Stimulated activated CD8-positive, alpha-beta memory T cell treated with anti-CD3 and anti-CD28 coated beads, Interleukin-4, amount 100 ng/mL, for 48 hours (primary cell): ENCODE results near the gene RAB37.

Experiments used
- DNase-seq: peaks from one replicate; pipeline ENCODE4 v3.0.0-alpha.2; 2020

Gene RAB37

DNA sequence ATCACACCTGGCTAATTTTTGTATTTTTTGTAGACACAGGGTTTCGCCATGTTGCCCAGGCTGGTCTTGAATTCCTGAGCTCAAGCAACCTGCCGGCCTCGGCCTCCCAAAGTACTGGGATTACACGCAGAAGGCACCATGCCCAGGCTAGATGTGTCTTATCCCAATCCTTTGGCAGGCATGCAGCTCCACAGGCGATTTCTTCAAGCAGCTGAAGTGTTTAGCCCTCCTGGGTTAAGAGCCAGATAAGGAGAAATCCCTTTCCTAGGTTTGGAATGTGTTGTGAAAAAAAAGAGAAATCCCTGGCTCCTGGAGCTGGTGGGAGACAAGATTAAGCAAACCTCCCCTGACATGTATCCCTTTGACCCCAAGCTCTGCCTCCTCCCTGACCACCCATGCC is 9.3 kb downstream of the RAB37 start:
- no peak for DNase-seq

DNA sequence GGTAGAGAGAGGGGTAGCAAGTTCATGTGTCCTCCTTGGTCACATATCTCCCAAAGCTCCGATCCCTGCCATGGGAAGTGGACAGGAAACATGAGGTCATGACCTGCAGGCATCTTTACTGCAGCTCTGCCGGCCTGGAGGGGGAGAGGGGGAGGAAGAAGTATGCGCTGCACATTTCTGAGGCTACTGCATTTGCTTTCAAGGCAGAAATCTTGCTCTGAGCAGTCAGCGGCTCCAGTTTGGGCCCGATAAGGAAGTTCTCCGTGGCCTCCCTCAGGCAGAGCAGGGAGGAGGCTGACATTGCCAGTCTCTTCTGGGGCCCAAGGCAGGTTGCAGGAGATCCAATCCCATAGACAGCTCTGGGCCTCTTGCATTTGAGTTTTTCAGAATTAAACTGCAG is 9.9 kb downstream of the RAB37 start:
- no peak for DNase-seq

DNA sequence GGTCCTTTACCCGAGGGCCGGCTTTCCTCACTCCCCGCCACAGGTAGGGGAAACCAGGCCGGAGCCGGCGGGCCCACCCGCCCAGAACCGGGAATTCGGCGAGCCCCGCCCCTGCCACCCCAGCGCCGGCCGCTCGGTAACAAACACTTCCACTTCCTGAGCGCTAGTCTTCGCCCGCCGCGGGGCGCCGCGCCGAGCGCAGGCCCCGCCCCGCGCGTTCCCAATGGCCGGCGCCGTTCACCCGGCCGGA is 11.1 kb downstream of the RAB37 start:
- DNase-seq = no peak

DNA sequence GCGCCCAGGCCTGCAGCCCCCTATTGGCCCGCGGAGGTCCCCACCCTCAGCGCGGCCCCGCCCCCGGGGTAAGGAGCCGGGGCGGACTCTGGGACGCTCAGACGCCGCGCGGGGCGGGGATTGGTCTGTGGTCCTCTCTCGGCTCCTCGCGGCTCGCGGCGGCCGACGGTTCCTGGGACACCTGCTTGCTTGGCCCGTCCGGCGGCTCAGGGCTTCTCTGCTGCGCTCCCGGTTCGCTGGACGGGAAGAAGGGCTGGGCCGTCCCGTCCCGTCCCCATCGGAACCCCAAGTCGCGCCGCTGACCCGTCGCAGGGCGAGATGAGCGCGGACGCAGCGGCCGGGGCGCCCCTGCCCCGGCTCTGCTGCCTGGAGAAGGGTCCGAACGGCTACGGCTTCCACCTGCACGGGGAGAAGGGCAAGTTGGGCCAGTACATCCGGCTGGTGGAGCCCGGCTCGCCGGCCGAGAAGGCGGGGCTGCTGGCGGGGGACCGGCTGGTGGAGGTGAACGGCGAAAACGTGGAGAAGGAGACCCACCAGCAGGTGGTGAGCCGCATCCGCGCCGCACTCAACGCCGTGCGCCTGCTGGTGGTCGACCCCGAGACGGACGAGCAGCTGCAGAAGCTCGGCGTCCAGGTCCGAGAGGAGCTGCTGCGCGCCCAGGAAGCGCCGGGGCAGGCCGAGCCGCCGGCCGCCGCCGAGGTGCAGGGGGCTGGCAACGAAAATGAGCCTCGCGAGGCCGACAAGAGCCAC is 11.6 kb downstream of the RAB37 start, which contains the start of gene NHERF1:
NHERF1 (plus strand) TSS at position 100 of the 750 bp plus-strand sequence; CDS start at position 319, 219 bp downstream.
- DNase-seq = peak; percentile 94

DNA sequence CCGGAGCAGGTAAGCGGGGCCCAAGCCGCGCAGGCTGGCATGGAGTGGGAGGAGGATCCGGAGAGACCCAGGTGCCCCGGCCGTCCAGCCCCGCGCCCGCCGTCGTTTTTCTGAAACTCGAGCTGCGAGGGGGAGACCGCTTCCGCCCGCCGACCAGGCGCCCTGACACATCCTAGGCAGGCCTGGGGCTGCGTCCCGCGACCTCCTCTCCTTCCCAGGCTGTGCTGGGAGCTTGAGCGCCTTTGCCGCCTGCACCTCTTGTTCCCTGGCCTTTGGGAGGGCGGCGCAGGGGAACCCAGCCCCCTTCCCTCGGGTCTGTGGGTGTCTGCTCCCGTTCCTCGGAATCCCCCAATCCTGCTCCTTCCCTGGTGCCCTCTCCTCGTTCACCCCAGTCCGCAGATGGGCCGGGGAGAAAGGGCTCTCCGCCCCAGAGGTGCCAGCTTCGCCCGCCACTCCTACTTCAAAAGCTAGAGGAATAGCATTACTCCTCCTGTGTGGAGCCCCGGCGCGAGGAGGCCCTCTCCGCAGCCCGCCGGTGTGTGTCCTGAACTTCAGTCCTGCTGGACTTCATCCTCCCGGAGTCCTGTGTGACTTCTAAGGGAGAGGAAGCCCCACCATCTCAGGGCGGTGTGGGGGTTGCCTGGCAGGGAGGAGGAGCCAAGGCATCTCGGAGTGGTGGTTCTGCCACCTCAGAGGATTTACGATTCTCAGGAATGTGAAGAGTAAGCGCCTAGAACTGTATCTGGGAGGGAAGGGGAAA is 12.4 kb downstream of the RAB37 start:
- peak; percentile 70 for DNase-seq

DNA sequence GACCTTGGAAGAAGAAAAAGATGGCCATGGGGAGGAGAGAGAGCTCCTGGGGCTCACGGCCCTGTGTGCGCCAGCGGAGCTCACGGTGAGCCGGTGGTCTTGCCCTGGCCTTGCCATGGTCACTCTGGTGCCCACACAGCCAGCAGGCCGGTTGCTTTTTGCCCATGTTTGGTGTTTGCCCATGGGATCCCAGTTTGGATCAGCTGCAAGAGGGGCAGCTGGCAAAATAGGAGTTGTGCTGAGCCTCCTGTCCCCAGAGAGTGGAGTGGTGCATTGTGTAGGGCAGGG is 12.9 kb downstream of the RAB37 start:
- DNase-seq = no peak

DNA sequence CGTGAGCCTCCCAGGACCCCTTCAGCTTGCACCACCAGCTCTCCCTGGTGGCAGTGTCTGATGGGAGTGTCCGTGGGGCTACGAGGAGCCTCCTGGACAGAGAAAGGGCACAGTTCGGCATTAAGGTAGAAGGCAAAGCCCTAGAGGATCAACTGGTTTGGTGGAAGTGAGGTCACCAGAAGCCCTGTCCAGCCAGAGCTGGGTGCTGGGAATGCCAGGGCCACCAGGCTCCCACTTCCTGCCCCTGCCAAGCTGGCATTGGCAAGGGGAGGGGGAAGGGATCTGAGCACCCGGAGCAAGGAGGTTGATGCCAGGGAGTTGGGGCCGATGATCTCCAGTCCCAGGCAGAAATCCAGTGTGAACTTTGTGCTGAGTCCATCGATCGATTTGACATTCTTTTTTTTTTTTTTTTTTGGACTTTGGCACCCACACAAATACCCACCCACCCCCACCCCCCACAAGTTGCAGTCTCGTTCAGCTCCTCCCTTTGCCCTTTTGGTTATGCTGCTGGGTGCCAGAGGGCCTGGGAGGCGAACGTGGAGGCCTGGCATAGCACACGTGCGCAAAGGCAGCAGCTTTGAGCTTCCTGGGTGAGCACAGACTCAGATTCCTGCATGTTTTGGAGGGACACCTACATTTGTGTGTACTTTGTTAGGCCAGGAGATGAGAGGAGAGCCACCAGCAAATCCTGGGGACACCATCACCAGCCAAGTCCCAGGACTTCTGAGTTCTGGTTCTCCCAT is 13.4 kb downstream of the RAB37 start:
- peak; percentile 41 for DNase-seq

DNA sequence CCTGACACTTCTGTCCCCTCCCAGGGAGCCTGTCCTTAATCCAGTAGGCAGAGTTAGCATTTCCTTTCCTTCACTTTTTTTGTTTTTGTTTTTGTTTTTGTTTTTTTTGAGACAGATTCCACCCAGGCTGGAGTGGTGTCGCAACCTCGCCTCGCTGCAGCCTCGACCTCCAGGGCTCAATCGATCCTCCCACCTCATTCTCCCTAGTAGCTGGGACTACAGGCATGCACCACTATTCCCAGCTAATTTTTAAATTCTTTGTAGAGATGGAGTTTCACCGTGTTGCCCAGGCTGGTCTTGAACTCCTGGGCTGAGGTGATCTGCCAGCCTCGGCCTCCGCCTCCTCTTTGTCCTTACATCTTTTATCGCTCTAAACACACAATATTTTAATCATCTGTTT is 15.4 kb downstream of the RAB37 start:
- DNase-seq = no peak

DNA sequence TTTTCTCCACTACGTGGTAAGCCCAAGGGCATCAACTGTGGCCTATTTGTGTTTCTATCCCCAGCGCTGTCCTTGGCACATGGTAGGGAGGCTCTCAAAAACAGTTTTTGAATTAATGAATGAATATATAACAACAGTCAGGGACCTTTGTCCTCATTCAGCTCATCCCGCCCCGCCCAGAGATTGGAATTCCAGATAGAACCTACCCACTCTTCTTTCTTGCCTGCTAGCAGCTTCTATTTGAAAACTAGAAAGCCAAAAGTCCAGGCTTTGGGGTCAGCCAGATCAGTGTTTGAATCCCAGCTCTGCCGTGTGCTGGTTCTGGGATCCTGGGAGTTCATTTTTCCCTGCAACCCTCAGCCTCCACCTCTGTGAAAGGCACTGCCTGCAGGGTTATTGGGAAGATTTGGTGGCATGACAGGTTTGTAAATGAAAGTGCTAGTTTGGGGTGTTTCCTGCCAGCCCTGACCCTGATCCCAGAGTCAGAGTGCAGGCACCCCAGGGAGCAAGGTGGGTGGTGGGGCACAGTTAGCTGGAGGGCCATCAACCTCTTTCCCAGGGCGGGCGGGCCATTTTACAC is 15.9 kb downstream of the RAB37 start:
- DNase-seq = no peak

DNA sequence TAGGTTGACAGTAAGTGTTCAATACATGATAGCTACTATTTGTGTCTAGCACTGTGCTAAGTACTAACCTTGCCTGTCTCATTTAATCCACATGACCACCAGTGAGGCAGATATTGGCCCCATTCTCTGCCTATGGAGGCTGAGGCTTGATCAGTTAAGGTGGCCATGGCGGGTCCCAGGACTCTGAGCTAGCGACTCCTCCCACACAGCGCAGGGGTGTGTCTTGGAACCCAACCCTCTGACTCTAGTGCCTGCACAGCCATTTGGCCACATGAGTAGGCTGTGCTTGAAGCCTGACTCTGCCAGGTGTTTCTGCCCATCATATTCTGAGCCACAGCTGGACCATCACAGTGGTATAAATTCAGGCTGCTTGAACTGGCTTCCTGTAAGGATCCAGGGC is 17.8 kb downstream of the RAB37 start:
- no peak for DNase-seq

DNA sequence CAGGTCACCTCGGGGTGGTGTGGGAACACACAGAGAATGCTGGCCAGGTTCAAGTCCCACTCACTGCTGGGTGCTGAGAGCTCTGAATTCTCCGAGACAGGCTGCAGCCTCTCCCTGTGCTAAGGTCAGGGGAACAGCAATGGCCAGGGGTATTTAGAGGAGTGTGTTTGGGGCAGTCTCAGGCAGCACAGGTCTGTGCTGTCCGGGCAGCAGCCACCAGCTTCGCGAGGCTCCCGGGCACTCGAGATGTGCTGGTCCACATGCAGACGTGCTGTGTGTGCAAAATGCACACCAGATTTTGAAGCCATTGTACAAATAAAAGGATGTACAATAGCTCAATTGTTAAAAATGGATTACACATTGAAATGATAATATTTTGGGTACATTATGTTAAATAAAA is 18.5 kb downstream of the RAB37 start:
- no peak for DNase-seq

DNA sequence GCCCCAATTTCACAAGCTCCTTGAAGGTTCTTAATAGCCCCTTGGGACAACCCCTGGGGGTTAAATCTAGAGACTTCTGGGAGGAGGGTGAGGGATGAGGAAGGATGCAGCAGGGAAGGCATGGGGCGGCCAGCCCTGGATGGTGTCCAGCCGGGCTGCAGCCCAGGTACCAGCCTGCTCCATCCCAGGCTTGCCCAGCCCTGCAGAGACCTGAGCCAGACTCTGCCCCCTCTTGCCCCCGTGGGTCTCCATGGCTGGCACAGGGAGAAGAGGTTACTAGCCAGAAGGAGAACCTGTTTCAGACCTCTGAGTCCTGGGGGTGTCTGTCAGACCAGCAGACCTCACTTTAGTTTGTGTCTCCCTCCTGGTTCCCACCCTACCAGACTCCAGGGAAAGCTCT is 19.8 kb downstream of the RAB37 start:
- DNase-seq = no peak

DNA sequence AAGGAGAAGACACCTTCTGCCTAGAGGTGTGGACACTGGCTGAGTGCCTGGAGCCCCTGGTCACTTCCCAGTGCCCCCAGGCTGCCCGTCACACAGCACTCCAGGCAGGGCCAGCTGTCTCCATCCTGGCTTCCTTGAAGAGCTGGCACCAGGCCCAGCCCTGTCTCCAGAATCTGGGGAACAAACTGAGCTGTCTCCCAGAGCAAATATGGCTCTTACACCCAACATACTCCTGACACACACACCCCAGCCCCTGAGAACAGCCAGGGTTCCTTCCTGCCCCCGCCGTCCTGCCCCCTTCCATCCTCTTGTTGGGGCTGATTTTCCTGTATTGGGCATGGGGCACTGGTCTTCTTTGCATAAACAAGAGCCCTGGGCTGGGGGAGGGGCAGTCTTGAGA is 20.4 kb downstream of the RAB37 start:
- no peak for DNase-seq

DNA sequence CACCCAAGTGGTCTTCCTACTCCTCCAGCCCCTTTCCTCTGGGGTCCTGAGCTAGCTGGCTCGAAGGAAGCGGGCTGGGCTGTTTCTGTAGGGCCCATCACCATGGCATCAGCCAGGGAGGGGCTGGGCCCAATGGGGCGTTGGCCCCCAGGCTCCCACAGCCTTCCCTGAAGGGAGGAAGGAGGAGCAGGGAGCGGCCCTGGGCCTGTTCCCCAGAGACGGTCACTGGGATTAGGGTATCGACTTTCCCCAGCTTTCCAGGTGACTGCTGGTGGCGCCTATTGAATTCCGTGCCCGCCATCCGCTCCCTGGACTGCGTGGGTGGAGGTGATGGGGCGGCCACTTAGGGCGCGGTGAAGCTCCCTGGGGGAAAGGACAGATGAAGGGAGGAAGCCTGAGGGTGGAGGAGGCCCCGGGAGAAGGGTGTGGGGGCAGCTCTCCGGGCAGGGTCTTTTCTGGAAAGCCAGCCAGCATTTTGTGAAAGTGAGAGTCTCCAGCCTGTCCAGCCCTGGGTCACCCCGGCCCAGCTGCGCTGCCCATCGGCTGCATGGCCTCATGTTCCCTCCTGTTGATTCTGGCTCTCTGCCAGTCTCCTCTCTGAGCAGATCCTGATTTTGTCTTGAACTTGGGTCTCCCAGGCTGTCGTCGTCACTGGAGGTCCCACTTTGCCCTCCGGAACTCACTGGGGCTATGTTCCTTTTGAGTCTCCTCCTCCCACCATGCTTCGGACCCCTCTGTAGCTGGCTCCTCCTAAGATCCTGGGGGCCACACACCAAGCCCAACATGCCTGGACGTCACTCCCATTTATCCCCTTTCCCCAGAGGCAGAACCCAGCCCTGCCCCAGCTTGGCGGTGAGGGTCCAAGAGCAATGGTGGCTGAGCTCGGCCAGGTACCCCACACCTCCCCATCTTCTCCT is 21.1 kb downstream of the RAB37 start:
- DNase-seq = no peak

DNA sequence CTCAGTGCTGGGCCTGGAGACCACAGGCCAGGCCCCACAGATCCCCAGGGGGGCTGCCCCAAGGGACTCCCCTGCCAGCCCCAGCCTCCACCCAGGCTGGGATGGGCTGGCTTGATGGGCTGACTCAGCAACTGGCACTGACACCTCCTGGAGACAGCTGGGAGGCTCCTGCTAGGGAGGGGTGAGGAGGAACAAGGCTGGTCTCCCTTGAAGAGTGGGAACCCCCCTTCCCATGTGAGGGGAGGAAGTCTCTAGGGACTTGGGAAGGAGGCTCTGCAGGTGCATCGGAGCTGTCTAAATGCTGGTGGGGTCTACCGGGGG is 21.8 kb downstream of the RAB37 start:
- no peak for DNase-seq

DNA sequence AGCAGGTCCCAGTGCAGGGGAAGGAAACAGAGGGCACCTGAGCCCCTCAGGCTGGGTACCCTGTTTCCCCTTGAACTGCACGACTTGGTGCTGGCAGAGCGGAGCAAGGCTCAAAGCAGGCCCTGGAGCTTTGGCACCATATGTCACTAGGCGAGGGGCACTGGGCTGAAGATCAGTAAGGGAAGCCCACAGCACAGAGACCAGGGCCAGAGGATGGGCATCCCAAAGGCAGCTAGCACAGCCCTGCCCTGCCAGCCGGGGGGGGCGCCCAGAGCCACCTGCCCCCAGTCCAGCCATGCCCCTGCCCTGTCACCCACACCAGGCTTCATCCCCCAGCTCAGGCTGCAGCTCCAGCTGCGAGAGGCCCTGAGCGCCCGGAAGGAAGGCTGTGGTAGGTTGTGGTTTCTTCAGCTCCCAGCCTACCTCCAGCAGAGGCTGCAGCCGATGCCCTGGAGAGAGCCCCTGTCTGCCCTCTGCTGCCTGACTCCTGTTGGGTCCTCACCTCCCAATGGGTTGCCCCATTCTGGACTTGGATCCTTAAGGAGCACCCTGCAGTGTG is 22.3 kb downstream of the RAB37 start:
- peak; percentile 62 for DNase-seq

DNA sequence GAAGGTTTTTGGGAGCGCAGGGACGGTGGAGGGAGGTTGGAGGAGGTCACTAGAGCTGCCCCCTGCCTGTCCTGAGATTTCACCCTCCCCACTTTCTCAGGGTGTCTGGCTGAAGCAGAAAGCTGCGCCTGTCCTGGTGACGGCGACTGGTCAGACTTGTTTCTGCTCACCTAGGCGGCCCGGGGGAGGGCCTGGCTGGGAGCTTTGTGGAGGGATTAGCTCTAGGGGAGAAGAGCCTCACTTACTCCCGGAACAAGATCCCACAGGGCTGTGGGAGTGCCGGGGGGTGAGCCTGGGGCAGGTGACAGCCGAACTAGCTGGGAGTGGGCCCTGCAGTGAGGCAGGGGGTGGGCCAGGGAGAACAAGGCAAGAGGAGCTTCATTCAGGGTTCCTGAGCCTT is 22.9 kb downstream of the RAB37 start:
- DNase-seq = no peak

DNA sequence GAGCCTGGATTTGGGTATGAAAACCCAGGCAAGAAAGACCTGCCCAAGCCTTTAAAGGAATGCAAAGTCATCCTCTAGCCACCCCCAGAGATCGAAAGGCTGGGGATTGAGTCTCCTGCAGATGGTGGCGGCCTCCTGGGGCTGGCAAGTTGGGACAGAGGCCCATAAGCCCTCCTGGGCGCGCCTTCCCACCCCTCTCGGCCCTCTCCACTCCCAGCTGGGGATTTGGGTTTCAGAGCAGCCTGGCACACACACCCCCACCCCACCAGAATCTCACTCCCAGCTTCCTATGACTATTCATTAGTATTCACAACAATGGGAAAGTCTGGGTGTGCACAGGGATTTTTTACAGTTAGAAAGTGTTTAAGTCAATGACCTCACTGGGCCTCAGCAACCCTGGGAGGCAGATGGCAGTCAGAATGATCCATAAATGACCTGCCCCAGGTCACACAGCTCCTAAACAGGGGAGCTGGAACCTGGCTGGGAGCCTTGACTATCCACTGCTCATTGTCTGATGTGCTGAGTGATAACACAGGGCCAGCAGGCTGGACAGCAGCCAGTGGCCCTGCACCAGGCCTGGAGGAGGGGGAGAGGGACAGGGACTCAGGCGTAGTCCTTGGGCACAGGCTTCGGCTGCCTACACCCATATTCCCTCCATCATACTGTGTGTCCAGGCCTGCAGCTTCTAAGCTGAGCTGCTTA is 23.5 kb downstream of the RAB37 start:
- no peak for DNase-seq

DNA sequence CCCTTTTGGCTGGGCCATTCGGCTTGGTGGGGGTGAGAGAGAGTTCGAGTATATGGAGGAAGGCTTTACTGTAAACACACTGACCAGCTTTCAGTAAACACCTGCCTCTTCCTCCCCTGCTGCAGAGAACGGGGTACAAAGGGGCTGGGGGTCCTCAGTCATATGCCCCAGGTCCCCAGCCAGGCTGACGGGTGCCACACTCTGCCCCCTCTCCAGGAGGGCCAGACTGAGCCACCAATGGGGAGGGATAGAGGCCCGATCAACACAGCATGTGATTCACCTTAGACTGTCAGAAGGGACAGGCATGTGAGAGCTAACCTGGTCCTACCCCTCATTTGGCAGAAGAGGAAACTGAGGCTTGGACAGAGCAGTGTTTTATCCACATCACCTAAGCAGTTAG is 24.4 kb downstream of the RAB37 start:
- DNase-seq = no peak

DNA sequence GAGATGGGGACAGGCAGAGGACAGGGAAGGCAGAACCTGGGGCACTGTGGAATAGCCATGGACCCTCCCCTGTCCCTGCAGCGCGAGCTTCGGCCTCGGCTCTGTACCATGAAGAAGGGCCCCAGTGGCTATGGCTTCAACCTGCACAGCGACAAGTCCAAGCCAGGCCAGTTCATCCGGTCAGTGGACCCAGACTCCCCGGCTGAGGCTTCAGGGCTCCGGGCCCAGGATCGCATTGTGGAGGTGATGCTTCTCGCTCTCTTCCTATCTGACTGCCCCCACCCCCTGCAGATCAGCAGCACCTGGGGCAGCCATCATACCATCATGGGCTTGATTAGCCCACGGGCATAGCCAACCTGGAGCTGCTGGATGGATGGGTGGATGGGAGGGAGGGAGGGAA is 24.9 kb downstream of the RAB37 start:
- DNase-seq = no peak

DNA sequence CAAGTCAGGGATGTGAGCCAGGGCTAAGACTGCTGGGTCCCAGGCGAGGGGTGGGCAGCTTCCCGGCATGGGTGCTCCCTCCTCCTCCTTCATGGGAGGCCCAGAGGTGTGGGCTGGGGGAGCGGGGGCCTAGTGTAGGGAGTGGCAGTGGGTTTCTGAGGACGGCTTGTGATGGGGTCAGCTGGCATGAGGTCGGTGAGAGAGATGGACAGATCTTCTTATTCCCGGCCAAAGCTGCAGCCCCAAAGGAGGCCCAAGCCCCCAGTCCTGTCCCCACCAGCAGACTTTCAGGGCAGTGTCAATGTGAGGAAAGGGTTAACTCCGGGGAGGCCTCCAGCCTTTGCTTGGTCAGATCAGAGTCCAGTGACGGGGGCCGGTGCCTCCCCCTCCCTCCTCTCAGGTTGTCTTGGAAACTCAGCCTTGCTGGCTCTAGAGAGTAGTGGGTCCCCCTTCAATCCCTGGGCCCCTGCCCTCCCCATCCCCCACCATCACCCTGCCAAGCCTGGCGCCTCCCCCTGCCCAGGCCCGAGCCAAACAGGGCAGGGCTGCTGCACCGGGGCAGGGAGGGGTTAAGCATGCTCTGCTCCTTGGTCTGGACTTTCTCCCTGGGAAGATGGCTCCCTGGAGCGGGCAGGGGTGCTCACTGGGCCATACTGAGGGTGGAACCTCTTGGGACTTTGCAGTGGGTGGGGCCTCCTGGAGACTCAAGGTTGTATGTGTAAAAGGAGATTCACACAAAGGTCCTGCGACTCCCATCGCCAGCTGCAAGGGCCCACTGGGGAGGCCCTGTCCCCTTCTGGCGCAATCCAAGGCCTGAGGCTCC is 26.7 kb downstream of the RAB37 start:
- no peak for DNase-seq
